Stimulated activated CD8-positive, alpha-beta memory T cell treated with anti-CD3 and anti-CD28 coated beads, Interleukin-15, amount 100 ng/mL, for 24 hours (primary cell): ENCODE results near the gene NUDT9.
"Not testable (repeated sequence)": the region's sequence is repeated elsewhere in the genome, so short reads cannot be mapped to it uniquely, and the experiment has no call there.

Source experiments
- DNase-seq: peaks from one replicate; pipeline ENCODE4 v3.0.0-alpha.2; 2020; ENCODE audit warnings: low read depth

Gene NUDT9

GRCh38 chr4:87462102-87462501 lies 39.7 kb downstream of the NUDT9 start:
- no peak for DNase-seq

- no peak for DNase-seq
These were observed 43.5 kb downstream of the NUDT9 start for GRCh38 chr4:87465739-87466366.

GRCh38 chr4:87469390-87469789 lies 47.0 kb downstream of the NUDT9 start:
- no peak for DNase-seq

- DNase-seq = no peak
These were observed 54.6 kb downstream of the NUDT9 start for GRCh38 chr4:87476934-87477333.

- no peak for DNase-seq
These were observed 56.4 kb downstream of the NUDT9 start for GRCh38 chr4:87478732-87479250.

GRCh38 chr4:87481377-87481776 lies 59.0 kb downstream of the NUDT9 start:
- no peak for DNase-seq

- not testable (repeated sequence) for DNase-seq
These were observed 60.9 kb downstream of the NUDT9 start for GRCh38 chr4:87483247-87483646.

- DNase-seq = not testable (repeated sequence)
These were observed 66.3 kb downstream of the NUDT9 start for GRCh38 chr4:87488666-87489065.

GRCh38 chr4:87489678-87490077 lies 67.3 kb downstream of the NUDT9 start:
- no peak for DNase-seq

GRCh38 chr4:87490664-87491369 lies 68.4 kb downstream of the NUDT9 start:
- DNase-seq = no peak

- DNase-seq = no peak
These were observed 69.1 kb downstream of the NUDT9 start for GRCh38 chr4:87491436-87491835.

GRCh38 chr4:87491851-87492250 lies 69.5 kb downstream of the NUDT9 start:
- DNase-seq = not testable (repeated sequence)

GRCh38 chr4:87493115-87493514 lies 70.7 kb downstream of the NUDT9 start:
- DNase-seq = no peak

- DNase-seq = no peak
These were observed 74.8 kb downstream of the NUDT9 start for GRCh38 chr4:87497159-87497558.

GRCh38 chr4:87497578-87497977 lies 75.2 kb downstream of the NUDT9 start:
- no peak for DNase-seq

- DNase-seq = no peak
These were observed 76.1 kb downstream of the NUDT9 start for GRCh38 chr4:87498446-87498900.

GRCh38 chr4:87499403-87500091 lies 77.2 kb downstream of the NUDT9 start:
- DNase-seq = no peak

GRCh38 chr4:87500092-87500462 lies 77.7 kb downstream of the NUDT9 start:
- DNase-seq = no peak

- no peak for DNase-seq
These were observed 80.3 kb downstream of the NUDT9 start for GRCh38 chr4:87502580-87503238.

GRCh38 chr4:87505862-87506261 lies 83.5 kb downstream of the NUDT9 start:
- DNase-seq = no peak

- no peak for DNase-seq
These were observed 84.8 kb downstream of the NUDT9 start for GRCh38 chr4:87506974-87507701.
